SIG-M5 treated with dmso at 0.1 percent for 504 hours (cell line): ENCODE measurements around the gene PARM1.

Experiments
- DNase-seq: peaks from one replicate; lab custom pipeline; 2025; ENCODE audit not compliant: unreplicated experiment; lab: John Stamatoyannopoulos, UW

Gene PARM1

DNA sequence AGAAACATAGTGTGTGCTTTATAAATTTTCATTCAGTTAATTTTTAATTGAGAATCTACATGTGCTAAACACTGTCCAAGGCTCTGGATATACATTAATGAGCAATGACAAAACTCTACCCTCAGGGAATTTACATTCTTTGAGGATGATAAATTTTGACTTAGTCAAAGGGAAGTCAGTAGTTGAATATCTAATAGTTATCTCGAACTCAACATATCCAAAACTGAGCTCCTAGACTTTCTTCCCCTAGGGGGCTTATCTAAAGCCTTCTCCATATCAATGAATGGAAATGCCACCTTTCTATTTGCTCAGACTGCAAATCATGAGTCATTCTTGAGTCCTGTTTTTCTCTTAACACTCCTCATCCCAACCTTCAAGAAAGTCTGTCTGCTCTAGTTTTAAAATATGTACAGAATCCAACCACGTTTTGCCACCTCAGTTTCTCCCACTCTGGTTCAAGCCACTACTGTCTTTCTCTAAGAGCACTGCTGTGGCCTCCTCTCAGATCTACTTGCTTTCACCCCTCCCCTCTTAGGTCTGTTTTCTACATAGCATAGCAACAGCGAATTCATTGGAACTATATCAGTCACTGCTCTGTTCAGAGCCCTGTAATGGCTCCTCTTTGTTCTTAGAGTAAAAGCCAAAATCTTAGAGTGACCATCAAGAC, 9.5 kb downstream of the PARM1 start:
- no peak for DNase-seq

- DNase-seq: no peak
Measured at GRCh38 chr4:74942918-74943253, 10.0 kb downstream of the PARM1 start.

DNA sequence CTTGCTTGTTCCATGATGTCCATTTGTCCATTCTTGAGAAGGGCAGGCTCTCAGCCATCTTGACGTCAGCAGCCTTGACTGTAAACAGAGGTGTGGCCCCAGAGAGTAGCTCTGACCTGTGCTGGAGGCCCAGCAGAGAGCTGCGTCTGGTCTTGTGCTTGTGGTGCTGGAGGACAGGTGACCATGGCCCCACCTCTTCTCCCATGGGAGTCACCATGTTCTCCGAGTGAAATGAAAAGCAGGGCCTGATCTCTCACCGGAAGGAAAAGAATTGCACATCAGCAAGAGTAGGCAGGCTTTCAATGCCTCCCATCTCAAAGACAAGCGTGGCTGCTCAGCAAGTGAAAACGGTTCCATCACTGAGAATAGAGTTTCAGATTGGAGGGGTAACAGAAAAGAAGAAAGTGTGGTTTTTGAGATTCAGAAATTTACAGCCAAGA, 11.5 kb downstream of the PARM1 start:
- DNase-seq: peak; percentile 45

DNA sequence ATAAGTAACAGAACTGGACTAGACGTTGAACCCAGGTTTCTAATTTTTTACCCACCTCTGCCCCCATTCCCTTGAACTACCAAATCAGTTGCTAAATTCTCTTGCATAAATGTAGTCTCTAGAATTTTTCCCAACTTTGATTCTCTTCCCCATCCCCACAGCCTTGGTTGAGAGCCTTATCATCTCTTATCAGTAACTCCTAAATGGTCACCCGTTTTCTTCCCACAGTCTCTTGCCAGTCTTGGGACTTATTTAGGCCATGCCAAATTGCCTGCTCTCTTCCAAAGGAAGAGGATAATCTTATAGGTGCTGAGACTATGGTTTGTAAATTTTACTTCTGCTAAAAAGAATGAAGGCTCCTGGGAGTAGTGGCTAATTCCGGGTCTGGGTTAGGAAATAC, 13.3 kb downstream of the PARM1 start:
- no peak for DNase-seq

GRCh38 chr4:74947798-74948197, 14.9 kb downstream of the PARM1 start:
- no peak for DNase-seq

- DNase-seq: no peak
Measured at GRCh38 chr4:74948236-74948635, 15.3 kb downstream of the PARM1 start.

- DNase-seq: no peak
Measured at GRCh38 chr4:74950200-74950599, 17.3 kb downstream of the PARM1 start.

- no peak for DNase-seq
Measured at GRCh38 chr4:74950882-74951281, 18.0 kb downstream of the PARM1 start.

DNA sequence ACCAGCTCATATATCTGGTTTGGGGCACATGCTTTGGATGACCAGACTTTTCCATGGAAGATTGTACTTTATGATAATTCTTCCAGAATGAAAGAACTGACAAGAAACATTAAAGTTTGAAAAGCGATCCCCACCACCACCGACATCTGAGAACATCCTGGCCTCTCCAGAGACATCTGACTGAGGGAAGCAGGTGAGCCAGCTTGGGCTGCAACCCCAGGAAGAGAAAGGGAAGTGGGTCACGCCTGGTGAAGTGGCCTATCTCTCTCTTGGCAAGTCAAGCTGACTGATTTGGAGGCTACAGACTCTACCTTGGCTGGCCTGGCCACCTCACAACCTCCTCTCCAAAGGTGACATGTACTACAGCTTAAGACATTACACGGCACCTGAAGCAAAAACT, 20.7 kb downstream of the PARM1 start:
- DNase-seq: no peak

- no peak for DNase-seq
Measured at GRCh38 chr4:74958881-74959280, 26.0 kb downstream of the PARM1 start.

GRCh38 chr4:74961230-74961629, 28.3 kb downstream of the PARM1 start:
- DNase-seq: no peak

DNA sequence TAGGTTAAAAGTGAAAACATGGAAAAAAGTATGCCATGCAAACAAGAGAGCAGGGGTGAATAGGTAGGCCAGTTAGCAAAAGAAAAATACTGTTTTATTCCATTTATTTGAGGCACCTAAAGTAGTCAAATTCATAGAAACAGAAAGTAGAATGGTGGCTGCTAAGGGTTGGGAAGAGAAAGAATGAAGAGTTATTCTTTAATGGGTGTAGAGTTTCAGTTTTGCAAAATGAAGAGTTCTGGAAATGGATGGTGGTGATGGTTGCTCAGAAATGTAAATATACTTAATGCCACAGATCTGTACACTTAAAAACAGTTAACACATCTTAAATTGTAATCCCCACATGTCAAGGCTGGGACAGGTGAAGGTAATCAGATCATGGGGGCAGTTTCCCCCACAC, 29.7 kb downstream of the PARM1 start:
- DNase-seq: no peak

GRCh38 chr4:74964311-74964710, 31.4 kb downstream of the PARM1 start:
- DNase-seq: no peak

DNA sequence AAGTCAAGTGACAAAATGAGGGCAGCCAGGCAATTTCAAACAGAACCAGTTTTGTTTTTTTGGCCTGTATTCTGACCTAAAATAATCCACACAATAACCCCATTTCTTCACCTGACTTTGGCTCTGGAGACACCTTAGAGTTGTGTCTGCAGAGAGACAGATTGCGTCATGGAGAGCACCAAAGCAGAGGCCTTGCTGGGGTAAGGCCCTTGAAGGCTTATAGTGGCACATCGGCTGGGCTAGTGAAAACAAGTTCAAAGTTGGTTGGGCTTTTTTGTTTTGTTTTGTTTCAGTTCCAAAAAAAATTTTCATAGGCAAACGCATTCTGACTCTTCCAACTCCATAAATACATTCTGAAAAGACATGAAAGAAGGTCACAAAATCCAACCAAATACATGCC, 34.4 kb downstream of the PARM1 start:
- no peak for DNase-seq

DNA sequence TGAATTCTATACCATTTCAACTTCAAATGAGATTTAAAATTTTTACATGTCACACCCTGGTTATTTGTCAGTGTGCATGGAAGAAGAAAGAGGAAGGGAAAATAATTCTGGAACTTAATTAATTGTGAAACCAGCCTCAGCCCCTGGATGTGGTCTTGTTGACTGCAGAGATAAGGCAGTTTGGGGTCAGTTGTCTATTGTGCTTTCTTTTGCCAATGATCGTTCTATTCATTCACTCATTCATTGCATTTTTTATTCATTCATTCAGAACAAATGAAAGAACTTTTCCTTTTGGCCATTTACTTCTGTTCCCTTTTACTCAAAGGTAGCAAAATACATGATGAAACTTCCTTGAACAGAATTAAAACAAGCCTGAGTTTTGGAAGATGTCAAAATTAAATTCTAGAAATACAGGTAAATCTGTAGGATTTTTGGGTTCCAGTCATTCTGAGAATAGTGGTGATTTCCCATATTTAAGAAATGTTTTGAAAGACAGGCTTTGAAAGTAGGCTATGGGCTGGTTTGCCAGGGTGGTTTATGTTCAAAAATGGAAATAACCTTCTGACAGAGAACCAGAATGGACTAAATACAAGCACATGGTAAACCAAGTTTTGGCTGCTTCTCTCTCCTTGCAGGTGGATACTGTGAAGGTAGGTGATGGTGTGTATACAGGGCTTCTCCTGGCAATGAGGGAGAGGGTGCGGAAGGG, 35.7 kb downstream of the PARM1 start:
- no peak for DNase-seq

GRCh38 chr4:74969507-74970474, 36.9 kb downstream of the PARM1 start:
- no peak for DNase-seq

DNA sequence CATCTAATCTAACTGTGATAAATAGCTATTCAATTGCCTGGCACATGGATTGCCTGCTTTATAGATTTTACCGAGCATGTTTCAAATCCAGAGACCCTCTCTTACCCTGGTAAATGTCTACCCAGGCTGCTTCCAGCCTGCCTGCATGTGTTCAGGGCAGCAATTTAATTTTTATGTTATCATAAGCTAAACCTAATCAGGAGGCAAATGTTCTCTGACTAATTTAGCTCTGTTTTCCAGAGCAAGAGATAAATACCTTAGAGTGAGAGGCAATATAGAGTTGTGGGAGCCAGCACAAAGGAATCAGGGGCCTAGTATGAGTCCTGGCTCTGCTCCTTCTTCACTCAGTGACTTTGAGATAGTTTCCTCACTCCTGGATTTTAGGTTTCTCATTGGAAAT, 37.7 kb downstream of the PARM1 start:
- DNase-seq: no peak

GRCh38 chr4:74971862-74972261, 38.9 kb downstream of the PARM1 start:
- DNase-seq: no peak

- DNase-seq: no peak
Measured at GRCh38 chr4:74975082-74975481, 42.2 kb downstream of the PARM1 start.

DNA sequence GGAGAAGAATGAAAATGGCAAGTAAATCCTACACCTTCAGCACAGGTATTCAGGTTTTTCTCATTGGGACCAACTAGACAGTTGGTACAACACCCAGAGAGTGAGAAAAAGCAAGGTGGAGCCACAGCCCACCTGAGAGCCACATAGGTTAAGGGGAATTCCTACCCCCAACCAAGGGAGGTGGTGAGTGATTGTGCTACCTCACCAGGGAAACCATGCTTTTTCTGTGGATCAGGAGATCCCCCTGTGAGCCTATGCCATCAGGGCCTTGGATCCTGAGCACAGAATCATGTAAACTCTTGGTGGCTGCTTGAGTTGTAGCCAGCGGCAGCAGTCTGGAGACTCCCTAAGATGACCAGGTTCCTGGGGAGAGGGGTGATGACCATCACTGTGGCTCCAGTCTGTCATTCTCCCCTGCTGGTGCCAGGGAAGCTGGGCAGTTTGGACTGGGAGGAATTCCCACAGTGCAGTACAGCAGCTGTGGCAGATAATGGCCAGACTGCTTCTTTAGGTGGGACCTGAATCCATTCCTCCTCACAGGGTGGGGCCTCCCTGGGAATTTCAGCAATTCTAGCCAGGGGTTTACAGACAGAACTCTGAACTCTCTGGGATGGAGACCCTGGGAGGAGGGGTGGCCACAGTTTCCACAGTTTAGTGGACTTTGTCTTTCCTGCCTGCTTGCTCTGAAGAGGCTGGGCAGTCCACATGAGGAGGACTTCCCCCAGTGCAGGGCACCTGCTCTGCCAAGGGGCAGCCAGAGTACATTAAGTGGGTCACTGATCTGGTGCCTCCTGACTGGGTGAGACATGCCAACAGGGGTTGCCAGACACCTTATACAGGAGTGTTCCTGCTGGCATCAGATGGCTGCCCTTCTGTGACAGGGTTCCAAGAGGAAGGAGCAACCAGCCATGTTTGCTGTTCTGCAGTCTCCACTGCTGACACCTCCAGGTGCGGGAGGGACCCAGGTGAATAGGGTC, 43.2 kb downstream of the PARM1 start:
- no peak for DNase-seq
